H1 (cell line): ENCODE results near the gene MKX. TPM values are rescaled to one million over a fixed set of nuclear protein-coding genes. Genes with fewer than 3 reads are reported as not detected.

Experiments
- CTCF ChIA-PET: fragments of 300-600 bp; sonication (Branson Sonifier 250); formaldehyde crosslinking; loops from one replicate; lab custom pipeline; 2021; ENCODE audit not compliant: partially characterized antibody; lab: Charles Lee
- POLR2A ChIA-PET: fragments of 300-600 bp; sonication (Branson Sonifier 250); formaldehyde crosslinking; loops from one replicate; lab custom pipeline; 2021; ENCODE audit warnings: inconsistent platforms; ENCODE audit not compliant: partially characterized antibody; lab: Charles Lee
- DNase-seq, 2 experiments: peaks; one replicate each; pipeline versions ENCODE4 v3.0.0 to v3.0.0-alpha.2; 2010 to 2022; ENCODE audit warnings: low spot score in 2 of 2, low read depth in 1 of 2, mixed read lengths in 1 of 2
- FAIRE-seq: peaks from 2 replicates; lab custom pipeline; 2011; peaks lifted over from hg19 to GRCh38; lab: Jason Lieb, UNC
- H2AFZ ChIP-seq: 2 replicates; pipeline ENCODE4 v1.8.1; 2012; ENCODE audit warnings: low read length, inconsistent platforms
- H2AK5ac ChIP-seq: 2 replicates; pipeline ENCODE4 v1.6.1; 2013; ENCODE audit warnings: low read depth, low read length
- H2BK120ac ChIP-seq: replicated peaks from 2 replicates; pipeline ENCODE3; 2013; ENCODE audit warnings: low read depth, low read length, inconsistent platforms
- H2BK12ac ChIP-seq: 2 replicates; pipeline ENCODE4 v1.6.1; 2013; ENCODE audit warnings: low read depth, low read length
- H2BK15ac ChIP-seq: 2 replicates; pipeline ENCODE4 v1.6.1; 2013; ENCODE audit warnings: low read length
- H2BK20ac ChIP-seq: 2 replicates; pipeline ENCODE4 v1.6.1; 2013; ENCODE audit warnings: low read length
- H2BK5ac ChIP-seq: 2 replicates; pipeline ENCODE4 v1.6.1; 2013; ENCODE audit warnings: low read depth, low read length
- H3K14ac ChIP-seq: 2 replicates; pipeline ENCODE4 v1.6.1; 2013; ENCODE audit warnings: inconsistent platforms; ENCODE audit not compliant: insufficient read length
- H3K18ac ChIP-seq: 2 replicates; pipeline ENCODE4 v1.6.1; 2013; ENCODE audit warnings: low read length; ENCODE audit errors: extremely low read depth
- H3K23ac ChIP-seq: 2 replicates; pipeline ENCODE4 v1.6.1; 2013; ENCODE audit warnings: inconsistent platforms; ENCODE audit not compliant: insufficient read length
- H3K23me2 ChIP-seq: 2 replicates; pipeline ENCODE4 v1.6.1; 2013; ENCODE audit warnings: low read depth, low read length
- H3K27ac ChIP-seq: 2 replicates; pipeline ENCODE4 v1.6.1; 2011; ENCODE audit warnings: low read depth, low read length, inconsistent platforms
- H3K27me3 ChIP-seq, 4 experiments: replicated peaks in 1 of 4; 1 replicate in 1 of 4; 2 replicates in 3 of 4; pipeline versions ENCODE4 v1.6.1 to v1.8.1; 2011 to 2013; ENCODE audit warnings: low read length in 3 of 4, mild to moderate bottlenecking in 3 of 4, inconsistent platforms in 2 of 4, mixed read lengths in 2 of 4, moderate library complexity in 1 of 4; ENCODE audit not compliant: control insufficient read depth in 3 of 4, insufficient read depth in 3 of 4; ENCODE audit errors: extremely low read depth in 1 of 4
- H3K36me3 ChIP-seq, 4 experiments: 2 replicates each; pipeline versions ENCODE4 v1.6.1 to v1.8.1; 2011 to 2013; ENCODE audit warnings: mild to moderate bottlenecking in 4 of 4, low read length in 3 of 4, moderate library complexity in 2 of 4, control low read depth in 1 of 4, inconsistent platforms in 1 of 4; ENCODE audit not compliant: insufficient read depth in 4 of 4, control insufficient read depth in 2 of 4
- H3K4ac ChIP-seq: replicated peaks from 2 replicates; pipeline ENCODE3; 2013; ENCODE audit warnings: low read length, low read depth, mixed read lengths, inconsistent platforms; ENCODE audit not compliant: insufficient read length
- H3K4me1 ChIP-seq, 4 experiments: replicated peaks in 1 of 4; 1 replicate in 1 of 4; 2 replicates in 3 of 4; pipeline versions ENCODE4 v1.6.1 to v1.8.1; 2011 to 2013; ENCODE audit warnings: low read length in 3 of 4, inconsistent platforms in 2 of 4, mixed read lengths in 1 of 4; ENCODE audit not compliant: insufficient read depth in 4 of 4, control insufficient read depth in 3 of 4
- H3K4me2 ChIP-seq, 2 experiments: 2 replicates each; pipeline versions ENCODE4 v1.6.1 to v1.8.1; 2011 to 2013; ENCODE audit warnings: low read depth in 2 of 2, low read length in 2 of 2, control low read depth in 1 of 2, inconsistent platforms in 1 of 2, mild to moderate bottlenecking in 1 of 2; ENCODE audit not compliant: insufficient read depth in 1 of 2
- H3K4me3 ChIP-seq, 4 experiments: fragments of 200-600, 300-600 bp in 1 of 4; sonication (generic), shearing (Covaris generic), sonication (Bioruptor Twin) in 1 of 4; 2 replicates each; pipeline versions ENCODE4 v1.5.1 to v1.8.1; 2011 to 2016; ENCODE audit warnings: low read length in 4 of 4, low read depth in 3 of 4, control low read depth in 2 of 4, inconsistent platforms in 2 of 4, mild to moderate bottlenecking in 2 of 4, mixed read lengths in 1 of 4, moderate library complexity in 1 of 4; ENCODE audit not compliant: insufficient read depth in 2 of 4; ENCODE audit errors: extremely low read depth in 1 of 4
- H3K56ac ChIP-seq: replicated peaks from 2 replicates; pipeline ENCODE3; 2013; ENCODE audit warnings: low read depth, mild to moderate bottlenecking, mixed read lengths, low read length, inconsistent platforms; ENCODE audit not compliant: insufficient read length
- H3K79me1 ChIP-seq: 2 replicates; pipeline ENCODE4 v1.6.1; 2013; ENCODE audit warnings: low read depth, low read length, control low read depth
- H3K79me2 ChIP-seq, 2 experiments: 2 replicates each; pipeline versions ENCODE4 v1.6.1 to v1.8.1; 2012 to 2013; ENCODE audit warnings: low read length in 2 of 2, mild to moderate bottlenecking in 2 of 2, inconsistent platforms in 1 of 2; ENCODE audit not compliant: insufficient read depth in 2 of 2, control insufficient read depth in 1 of 2
- H3K9ac ChIP-seq, 4 experiments: replicated peaks in 1 of 4; 1 replicate in 1 of 4; 2 replicates in 3 of 4; pipeline versions ENCODE4 v1.6.1 to v1.8.1; 2011 to 2013; ENCODE audit warnings: low read depth in 3 of 4, low read length in 3 of 4, control low read depth in 2 of 4, mild to moderate bottlenecking in 2 of 4, moderate library complexity in 2 of 4, inconsistent platforms in 1 of 4; ENCODE audit errors: extremely low read depth in 1 of 4
- H3K9me3 ChIP-seq, 2 experiments: 2 replicates each; pipeline versions ENCODE4 v1.6.1 to v1.8.1; 2012 to 2013; ENCODE audit warnings: mild to moderate bottlenecking in 2 of 2, moderate library complexity in 2 of 2, control low read depth in 1 of 2, inconsistent platforms in 1 of 2, low read depth in 1 of 2, low read length in 1 of 2, mixed read lengths in 1 of 2; ENCODE audit not compliant: insufficient read depth in 2 of 2
- H4K20me1 ChIP-seq, 2 experiments: replicated peaks in 1 of 2; 2 replicates each; pipeline versions ENCODE3 to v1.8.1; 2011 to 2013; ENCODE audit warnings: inconsistent platforms in 2 of 2, low read length in 2 of 2, mild to moderate bottlenecking in 1 of 2; ENCODE audit not compliant: insufficient read depth in 2 of 2, control insufficient read depth in 1 of 2
- H4K5ac ChIP-seq: 2 replicates; pipeline ENCODE4 v1.6.1; 2013; ENCODE audit warnings: low read length, low read depth, mixed read lengths, inconsistent platforms; ENCODE audit not compliant: insufficient read length
- H4K8ac ChIP-seq: 2 replicates; pipeline ENCODE4 v1.8.0; 2013; ENCODE audit warnings: mild to moderate bottlenecking, moderate library complexity, low read length, inconsistent platforms; ENCODE audit not compliant: insufficient read depth; ENCODE audit errors: extremely low read depth
- H4K91ac ChIP-seq: replicated peaks from 2 replicates; pipeline ENCODE3; 2013; ENCODE audit warnings: low read length, mixed read lengths, inconsistent platforms; ENCODE audit not compliant: insufficient read length
- ASH2L ChIP-seq: fragments of 200-600, 300-600 bp; sonication (generic); IDR thresholded peaks from one replicate; pipeline ENCODE4 v1.7.1; 2017; ENCODE audit warnings: low read length
- BACH1 ChIP-seq: IDR thresholded peaks from 2 replicates; pipeline ENCODE4 v1.6.1; 2012; ENCODE audit warnings: low read length, improper control_type of control experiment
- CBX8 ChIP-seq: fragments of 300-800, 300-1000 bp; sonication (generic); IDR thresholded peaks from 2 replicates; pipeline ENCODE4 v1.7.1; 2016; ENCODE audit warnings: low read depth, low read length, borderline replicate concordance
- MAX ChIP-seq: IDR thresholded peaks from 2 replicates; pipeline ENCODE4 v1.6.1; 2012; ENCODE audit warnings: inconsistent platforms
- POLR2AphosphoS5 ChIP-seq: IDR thresholded peaks from 2 replicates; pipeline ENCODE4 v1.6.1; 2011; ENCODE audit warnings: low read depth, low read length
- WGBS, 2 experiments: shearing (Covaris generic) in 1 of 2; methylation state at CpG; one replicate each; pipeline versions ENCODE4 v1.1.6 to v1.1.7; 2013 to 2015; ENCODE audit warnings: low lambda C conversion rate in 2 of 2, mixed read lengths in 2 of 2, inconsistent platforms in 1 of 2, low coverage in 1 of 2, missing lambda C conversion rate in 1 of 2; ENCODE audit not compliant: insufficient replicate concordance in 2 of 2, insufficient coverage in 1 of 2, insufficient read length in 1 of 2; ENCODE audit errors: extremely low coverage in 1 of 2, missing lambda C conversion rate in 1 of 2; 5-methylcytosine and 5-hydroxymethylcytosine counted together
- polyA plus RNA-seq, 7 experiments: library from polyadenylated mRNA; depleted of rRNA in 3 of 7; stranded (reverse) in 5 of 7; unstranded in 2 of 7; fragments of >200 nt in 5 of 7; fragments of 200-250 nt in 2 of 7; gene quantifications; 1 replicate in 5 of 7; 2 replicates in 1 of 7; 4 replicates in 1 of 7; pipeline versions ENCODE4 v1.2.1 to v1.2.3, GENCODE V29; 2011 to 2013; ENCODE audit warnings: missing spikeins in 2 of 7, mixed read lengths in 2 of 7
- total RNA-seq: library from RNA; stranded (reverse); fragmentation: NEBNext Ultra II Directional; extraction: Animal tissue kit (Norgen Biotek cat#: 25700); gene quantifications from 2 replicates; pipeline ENCODE4 v1.2.1, GENCODE V29; 2021
- TF ChIP-seq, protein P1 (sequence below): IDR thresholded peaks from 2 replicates; pipeline ENCODE4 v1.6.1; 2012; ENCODE audit warnings: inconsistent platforms
- TF ChIP-seq, protein P2 (sequence below), 3 experiments: IDR thresholded peaks; 1 replicate in 2 of 3; 2 replicates in 1 of 3; pipeline versions ENCODE4 v1.5.1 to v1.6.1; 2011; ENCODE audit warnings: low read length in 3 of 3, mild to moderate bottlenecking in 3 of 3, inconsistent platforms in 2 of 3, low read depth in 1 of 3, moderate library complexity in 1 of 3; ENCODE audit not compliant: insufficient read depth in 1 of 3; ENCODE audit errors: control extremely low read depth in 1 of 3

Gene MKX
- total and polyA plus RNA-seq, 2 of the 8 experiments (the other 6 are each of a cell fraction or from before 2014, with no cell fraction given) = 0.21 to 1.3 TPM

DNA sequence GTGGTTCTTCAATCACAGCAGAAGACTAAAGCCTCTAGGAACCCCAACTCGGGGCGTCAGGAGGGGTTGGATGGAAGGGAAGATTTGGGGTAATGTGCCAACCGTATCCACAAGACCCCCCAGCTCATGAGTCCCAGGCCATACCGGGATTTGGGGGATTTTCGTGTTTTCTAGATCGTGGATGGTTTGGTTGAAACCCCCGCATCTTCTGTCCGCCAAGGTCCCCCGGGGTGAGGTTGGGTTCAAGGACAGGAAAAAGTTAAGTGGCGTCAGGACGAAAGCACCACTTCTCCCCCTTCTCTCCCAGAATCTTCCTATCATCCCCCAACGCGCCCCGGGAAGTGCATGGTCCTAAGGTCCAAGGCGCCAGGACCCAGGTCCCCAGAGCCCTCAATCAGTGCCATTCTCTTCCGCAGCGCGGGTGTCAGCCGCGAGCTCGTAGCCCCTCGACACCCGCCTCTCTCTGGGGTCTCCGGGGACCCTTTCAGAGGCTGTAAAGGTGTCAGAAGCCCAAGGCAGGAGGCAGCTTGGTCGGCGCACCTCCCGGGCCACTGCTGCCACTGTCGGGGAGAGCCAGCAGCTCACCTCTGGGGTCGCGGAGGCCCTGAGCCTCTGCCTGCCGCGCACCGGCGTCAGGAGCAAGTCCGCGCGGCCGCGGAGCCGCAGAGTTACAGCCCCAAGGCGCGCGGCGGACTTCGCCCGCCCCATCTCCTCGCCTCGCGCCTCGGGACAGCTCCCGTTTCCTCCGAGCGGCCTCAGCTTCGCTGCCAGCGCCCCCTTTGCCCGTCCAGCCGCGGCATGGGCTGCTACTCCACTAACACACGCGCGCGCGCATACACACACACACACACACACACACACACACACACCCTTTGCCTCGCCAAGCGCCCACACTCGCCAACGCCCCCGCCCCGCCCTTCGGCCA is 1.5 kb downstream of the MKX start:
- Histone ChIP-seq H2BK20ac (no peak overlapping the region), H3K4ac (no peak overlapping the region), H2BK12ac (peak overlapping the region; percentile 60; the same call in 1 of the 2 replicates), H2BK120ac (no peak overlapping the region), H3K4me1 (peaks cover 0 to 20% (median 16%) of the 10 kb centered on the region in 4 experiments; a peak in 6 of 7 replicates), H3K23me2 (peaks cover 41% of the 10 kb centered on the region), H3K4me2 (peak overlapping the region; percentile 96 to 99), H3K18ac (no peak overlapping the region; the same call in 1 of the 2 replicates), H2AK5ac (no peak overlapping the region; the same call in 1 of the 2 replicates), H3K23ac (no peak overlapping the region), H2BK5ac (no peak overlapping the region), H4K8ac (no peak overlapping the region), H3K27me3 (peaks cover 41 to 88% (median 74%) of the 10 kb centered on the region in 4 experiments), H4K5ac (no peak overlapping the region), H4K20me1 (peaks cover 3 to 5% of the 10 kb centered on the region in 2 experiments), H3K79me1 (no peaks in the 10 kb centered on the region), H2BK15ac (no peak overlapping the region), H3K27ac (no peak overlapping the region), H4K91ac (no peak overlapping the region), H2AFZ (no peak overlapping the region), H3K56ac (no peak overlapping the region), H3K9ac (no peak overlapping the region), H3K9me3 (no peaks in the 10 kb centered on the region), H3K14ac (no peak overlapping the region), H3K36me3 (no peaks in the 10 kb centered on the region), H3K79me2 (no peaks in the 10 kb centered on the region), H3K4me3 (peak overlapping the region; percentile 51 to 80 (median 62); a peak in 7 of 8 replicates)
- ChIA-PET CTCF (interaction anchor here (0.6 to 1.8 kb wide), 4 partner anchors 11 to 920 kb away, joined by 3 to 5 read pairs (median 4); no protein-coding TSS in a partner anchor), POLR2A (interaction anchor here (0.6 to 2.5 kb wide), 6 partner anchors 22 to 1149 kb away, joined by 3 to 7 read pairs (median 4); partner anchors contain the start of gene MPP7)
- FAIRE-seq (no peak), DNase-seq (peak in 1 of 2 experiments; percentile 73)
- 2% methylated on average over 37 of the region's 70 CpGs; no CpG with 5 or more reads in 1 of the 2 experiments for WGBS, 2 experiments
- TF ChIP-seq ASH2L (no peak), BACH1 (no peak), POLR2AphosphoS5 (no peak), CBX8 (peak; percentile 71; the same call in 1 of the 2 replicates), MAX (peak; percentile 54; the same call in 1 of the 2 replicates)
- TF ChIP-seq, protein P1, sequence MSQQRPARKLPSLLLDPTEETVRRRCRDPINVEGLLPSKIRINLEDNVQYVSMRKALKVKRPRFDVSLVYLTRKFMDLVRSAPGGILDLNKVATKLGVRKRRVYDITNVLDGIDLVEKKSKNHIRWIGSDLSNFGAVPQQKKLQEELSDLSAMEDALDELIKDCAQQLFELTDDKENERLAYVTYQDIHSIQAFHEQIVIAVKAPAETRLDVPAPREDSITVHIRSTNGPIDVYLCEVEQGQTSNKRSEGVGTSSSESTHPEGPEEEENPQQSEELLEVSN = peak; percentile 85
- TF ChIP-seq, protein P2, sequence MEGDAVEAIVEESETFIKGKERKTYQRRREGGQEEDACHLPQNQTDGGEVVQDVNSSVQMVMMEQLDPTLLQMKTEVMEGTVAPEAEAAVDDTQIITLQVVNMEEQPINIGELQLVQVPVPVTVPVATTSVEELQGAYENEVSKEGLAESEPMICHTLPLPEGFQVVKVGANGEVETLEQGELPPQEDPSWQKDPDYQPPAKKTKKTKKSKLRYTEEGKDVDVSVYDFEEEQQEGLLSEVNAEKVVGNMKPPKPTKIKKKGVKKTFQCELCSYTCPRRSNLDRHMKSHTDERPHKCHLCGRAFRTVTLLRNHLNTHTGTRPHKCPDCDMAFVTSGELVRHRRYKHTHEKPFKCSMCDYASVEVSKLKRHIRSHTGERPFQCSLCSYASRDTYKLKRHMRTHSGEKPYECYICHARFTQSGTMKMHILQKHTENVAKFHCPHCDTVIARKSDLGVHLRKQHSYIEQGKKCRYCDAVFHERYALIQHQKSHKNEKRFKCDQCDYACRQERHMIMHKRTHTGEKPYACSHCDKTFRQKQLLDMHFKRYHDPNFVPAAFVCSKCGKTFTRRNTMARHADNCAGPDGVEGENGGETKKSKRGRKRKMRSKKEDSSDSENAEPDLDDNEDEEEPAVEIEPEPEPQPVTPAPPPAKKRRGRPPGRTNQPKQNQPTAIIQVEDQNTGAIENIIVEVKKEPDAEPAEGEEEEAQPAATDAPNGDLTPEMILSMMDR (IDR thresholded peaks at IDR 0.05; ENCODE audit: control extremely low read depth in 1 of 3, insufficient read depth in 1 of 3, low read depth in 1 of 3, low read length in 3 of 3) = peak in 1 of 3 experiments; percentile 1; a peak in 1 of 4 replicates
